ENCODE results near the gene TMEM52B.

Gene TMEM52B

GRCh38 chr12:10132850-10133370, 45.9 kb upstream of the TMEM52B start:
- peaks cover 17% of the 10 kb centered on the region for H3K27me3 ChIP-seq (ENCODE audit: insufficient read depth, low read length, poor library complexity)
- no peak for DNase-seq
- TF ChIP-seq CTCF (IDR thresholded peaks at IDR 0.05; ENCODE audit: borderline replicate concordance, extremely low read depth, low read length, poor library complexity, severe bottlenecking) (no peak), EZH2 (IDR thresholded peaks at IDR 0.05; ENCODE audit: borderline replicate concordance, low read depth, low read length, severe bottlenecking) (no peak)
- no peak overlapping the region for H3K4me2 ChIP-seq (ENCODE audit: insufficient read depth, low read length)
- H3K36me3 ChIP-seq (ENCODE audit: insufficient read depth, low read length), result no peaks in the 10 kb centered on the region
- H3K27ac ChIP-seq (ENCODE audit: low read length), result no peak overlapping the region
- no peak overlapping the region for H3K4me3 ChIP-seq (ENCODE audit: low read depth in 1 of 2, low read length in 2 of 2)
- H3K79me2 ChIP-seq (ENCODE audit: insufficient read depth, low read length), result no peaks in the 10 kb centered on the region
- H3K4me1 ChIP-seq (ENCODE audit: insufficient read depth, low read length), result no peaks in the 10 kb centered on the region
- H2AFZ ChIP-seq (ENCODE audit: low read depth, low read length), result no peak overlapping the region
- no peak overlapping the region for H3K9ac ChIP-seq (ENCODE audit: low read depth, low read length)
- no peak for ATAC-seq (ENCODE audit: insufficient read depth, low read depth)
- H3K9me3 ChIP-seq (ENCODE audit: insufficient read depth, low read length, severe bottlenecking), result no peaks in the 10 kb centered on the region
- no peaks in the 10 kb centered on the region for H4K20me1 ChIP-seq (ENCODE audit: insufficient read depth, low read length)

- DNase-seq, result no peak
- ATAC-seq (ENCODE audit: insufficient read depth, low read depth), result no peak
- Histone ChIP-seq H3K36me3 (ENCODE audit: insufficient read depth, low read length) (no peaks in the 10 kb centered on the region), H3K27ac (ENCODE audit: low read length) (no peak overlapping the region), H2AFZ (ENCODE audit: low read depth, low read length) (no peak overlapping the region), H3K4me2 (ENCODE audit: insufficient read depth, low read length) (no peak overlapping the region), H4K20me1 (ENCODE audit: insufficient read depth, low read length) (no peaks in the 10 kb centered on the region), H3K27me3 (ENCODE audit: insufficient read depth, low read length, poor library complexity) (peaks cover 14% of the 10 kb centered on the region), H3K79me2 (ENCODE audit: insufficient read depth, low read length) (no peaks in the 10 kb centered on the region), H3K9ac (ENCODE audit: low read depth, low read length) (no peak overlapping the region), H3K4me1 (ENCODE audit: insufficient read depth, low read length) (no peaks in the 10 kb centered on the region), H3K4me3 (ENCODE audit: low read depth in 1 of 2, low read length in 2 of 2) (no peak overlapping the region), H3K9me3 (ENCODE audit: insufficient read depth, low read length, severe bottlenecking) (no peaks in the 10 kb centered on the region)
- TF ChIP-seq CTCF (IDR thresholded peaks at IDR 0.05; ENCODE audit: borderline replicate concordance, extremely low read depth, low read length, poor library complexity, severe bottlenecking) (no peak), EZH2 (IDR thresholded peaks at IDR 0.05; ENCODE audit: borderline replicate concordance, low read depth, low read length, severe bottlenecking) (no peak)
These were observed 43.7 kb upstream of the TMEM52B start for GRCh38 chr12:10135126-10135525.

GRCh38 chr12:10136637-10137205, 42.1 kb upstream of the TMEM52B start:
- peaks cover 17% of the 10 kb centered on the region for H3K27me3 ChIP-seq (ENCODE audit: insufficient read depth, low read length, poor library complexity)
- DNase-seq (no peak), ATAC-seq (ENCODE audit: insufficient read depth, low read depth) (no peak)
- H3K36me3 ChIP-seq (ENCODE audit: insufficient read depth, low read length), result no peaks in the 10 kb centered on the region
- no peaks in the 10 kb centered on the region for H3K4me1 ChIP-seq (ENCODE audit: insufficient read depth, low read length)
- no peaks in the 10 kb centered on the region for H4K20me1 ChIP-seq (ENCODE audit: insufficient read depth, low read length)
- no peak overlapping the region for H3K9ac ChIP-seq (ENCODE audit: low read depth, low read length)
- TF ChIP-seq CTCF (IDR thresholded peaks at IDR 0.05; ENCODE audit: borderline replicate concordance, extremely low read depth, low read length, poor library complexity, severe bottlenecking) (no peak), EZH2 (IDR thresholded peaks at IDR 0.05; ENCODE audit: borderline replicate concordance, low read depth, low read length, severe bottlenecking) (no peak)
- H3K9me3 ChIP-seq (ENCODE audit: insufficient read depth, low read length, severe bottlenecking), result no peaks in the 10 kb centered on the region
- no peak overlapping the region for H2AFZ ChIP-seq (ENCODE audit: low read depth, low read length)
- no peak overlapping the region for H3K4me2 ChIP-seq (ENCODE audit: insufficient read depth, low read length)
- no peaks in the 10 kb centered on the region for H3K79me2 ChIP-seq (ENCODE audit: insufficient read depth, low read length)
- no peak overlapping the region for H3K4me3 ChIP-seq (ENCODE audit: low read depth in 1 of 2, low read length in 2 of 2)
- no peak overlapping the region for H3K27ac ChIP-seq (ENCODE audit: low read length)

All from DND-41 (cell line).